Measurements from ENCODE around the gene TBX4. TPM values are rescaled to one million over a fixed set of nuclear protein-coding genes. Genes with fewer than 3 reads are reported as not detected.

Gene TBX4
- total RNA-seq, 4 donors from 2014 or later = 0.54 TPM; not detected in 3

DNA sequence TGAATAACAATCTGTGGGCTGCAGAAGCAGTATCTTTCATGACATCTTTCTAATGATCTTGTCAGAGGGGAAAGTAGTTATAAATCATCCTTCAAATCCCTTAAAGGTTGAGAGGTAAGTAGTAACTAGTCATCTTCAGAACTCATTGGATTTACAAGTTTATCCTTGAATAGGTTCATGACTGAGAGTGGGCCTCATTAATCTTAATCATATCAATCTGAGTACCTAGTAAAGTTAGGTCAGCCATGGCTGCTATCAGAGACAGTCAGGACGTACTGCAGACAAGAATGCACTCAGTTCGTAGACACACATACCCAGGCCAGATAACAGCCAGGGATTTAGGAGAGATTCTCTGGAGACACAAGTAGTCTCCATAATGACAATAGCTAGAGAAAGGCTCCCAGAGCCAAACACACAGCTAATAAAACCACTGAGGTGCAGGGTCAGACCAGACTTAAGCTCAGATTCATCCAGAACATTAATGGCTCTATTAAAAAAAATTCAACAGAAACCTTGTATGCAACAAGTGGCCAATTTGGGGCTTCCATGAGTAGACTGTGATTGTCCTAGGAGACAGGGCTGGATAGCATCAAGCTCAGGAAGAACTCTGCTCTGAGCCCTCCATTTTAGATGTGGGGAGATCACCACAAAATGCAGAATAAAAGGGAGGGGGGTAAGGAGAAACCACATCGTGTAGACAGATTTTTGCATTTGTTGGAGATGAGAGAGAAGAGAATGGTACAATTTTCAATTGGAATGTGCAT, 65.8 kb downstream of the TBX4 start:
- no peak overlapping the region for H3K27ac ChIP-seq
- no peak for DNase-seq
- no peaks in the 10 kb centered on the region for H3K4me1 ChIP-seq
- WGBS, 2 donors = 57 to 68% methylated on average over 3 of the region's 3 CpGs
- no peaks in the 10 kb centered on the region for H3K36me3 ChIP-seq
- peaks cover 2% of the 10 kb centered on the region for H3K27me3 ChIP-seq
- no peaks in the 10 kb centered on the region for H3K9me3 ChIP-seq
- H3K4me3 ChIP-seq (replicated peaks in 1 of 3) = no peak overlapping the region
- TF ChIP-seq, protein P1, sequence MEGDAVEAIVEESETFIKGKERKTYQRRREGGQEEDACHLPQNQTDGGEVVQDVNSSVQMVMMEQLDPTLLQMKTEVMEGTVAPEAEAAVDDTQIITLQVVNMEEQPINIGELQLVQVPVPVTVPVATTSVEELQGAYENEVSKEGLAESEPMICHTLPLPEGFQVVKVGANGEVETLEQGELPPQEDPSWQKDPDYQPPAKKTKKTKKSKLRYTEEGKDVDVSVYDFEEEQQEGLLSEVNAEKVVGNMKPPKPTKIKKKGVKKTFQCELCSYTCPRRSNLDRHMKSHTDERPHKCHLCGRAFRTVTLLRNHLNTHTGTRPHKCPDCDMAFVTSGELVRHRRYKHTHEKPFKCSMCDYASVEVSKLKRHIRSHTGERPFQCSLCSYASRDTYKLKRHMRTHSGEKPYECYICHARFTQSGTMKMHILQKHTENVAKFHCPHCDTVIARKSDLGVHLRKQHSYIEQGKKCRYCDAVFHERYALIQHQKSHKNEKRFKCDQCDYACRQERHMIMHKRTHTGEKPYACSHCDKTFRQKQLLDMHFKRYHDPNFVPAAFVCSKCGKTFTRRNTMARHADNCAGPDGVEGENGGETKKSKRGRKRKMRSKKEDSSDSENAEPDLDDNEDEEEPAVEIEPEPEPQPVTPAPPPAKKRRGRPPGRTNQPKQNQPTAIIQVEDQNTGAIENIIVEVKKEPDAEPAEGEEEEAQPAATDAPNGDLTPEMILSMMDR (IDR thresholded peaks at IDR 0.05) = no peak
- no peak for TF ChIP-seq POLR2A (IDR thresholded peaks at IDR 0.05)
- intact Hi-C loops (cut with DNase I) = no loop called here

DNA sequence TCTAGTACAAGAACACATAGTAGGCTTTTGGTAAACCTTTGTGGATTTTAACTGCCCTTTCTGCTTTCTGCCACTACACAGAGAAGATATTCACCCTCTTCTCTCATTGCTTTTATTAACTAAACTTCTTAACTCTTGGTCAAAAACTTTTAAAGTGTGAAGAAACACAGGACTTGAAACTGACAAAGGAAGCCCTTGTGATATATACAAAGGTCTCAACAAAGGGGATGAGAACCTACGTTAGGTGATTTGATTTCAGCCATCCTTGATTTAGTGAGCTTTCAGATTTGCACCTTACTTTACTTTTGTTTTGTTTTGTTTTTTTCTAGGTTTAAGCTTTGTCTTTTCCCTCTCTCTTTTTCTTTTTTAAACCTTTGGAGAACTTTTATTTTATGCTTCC, 66.9 kb downstream of the TBX4 start:
- intact Hi-C loops (cut with DNase I) = no loop called here
- Histone ChIP-seq H3K36me3 (no peaks in the 10 kb centered on the region), H3K27me3 (peaks cover 4% of the 10 kb centered on the region), H3K27ac (no peak overlapping the region), H3K9me3 (no peaks in the 10 kb centered on the region), H3K4me3 (replicated peaks in 1 of 3) (no peak overlapping the region), H3K4me1 (no peaks in the 10 kb centered on the region)
- DNase-seq = no peak
- 58 to 66% methylated on average over 1 of the region's 1 CpG for WGBS, 2 donors
- no peak for TF ChIP-seq POLR2A (IDR thresholded peaks at IDR 0.05)

DNA sequence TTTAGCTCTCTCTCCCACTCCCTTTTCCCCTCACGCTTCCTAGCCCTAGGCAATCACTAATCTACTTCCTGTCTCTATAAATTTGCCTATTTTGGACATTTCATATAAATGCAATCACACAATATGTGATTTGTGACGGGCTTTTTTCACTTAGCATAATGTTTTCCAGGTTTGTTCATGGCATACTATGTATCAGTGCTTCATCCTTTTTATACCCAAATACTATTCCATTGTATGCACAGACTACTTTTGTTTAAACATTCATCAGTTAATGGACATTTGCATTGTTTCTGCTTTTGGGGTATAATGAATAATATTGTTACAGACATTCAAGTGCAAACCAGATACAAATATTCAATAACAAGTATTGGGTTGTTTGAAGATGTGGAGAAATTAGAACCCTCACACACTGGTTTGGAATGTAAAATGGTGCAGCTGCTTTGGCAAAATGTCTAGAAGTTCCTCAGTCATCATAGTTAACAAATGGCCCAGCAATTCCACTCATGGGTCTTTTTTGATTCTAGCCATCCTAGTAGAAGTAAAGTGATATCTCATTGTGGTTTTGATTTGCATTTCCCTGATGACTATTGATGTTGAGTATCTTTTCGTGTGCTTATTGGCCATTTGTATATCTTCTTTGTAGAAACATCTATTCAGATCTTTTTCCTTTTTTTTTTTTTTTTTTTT, 67.7 kb downstream of the TBX4 start:
- Histone ChIP-seq H3K4me1 (no peaks in the 10 kb centered on the region), H3K4me3 (replicated peaks in 1 of 3) (no peak overlapping the region), H3K36me3 (no peaks in the 10 kb centered on the region), H3K27me3 (peaks cover 4% of the 10 kb centered on the region), H3K27ac (no peak overlapping the region), H3K9me3 (no peaks in the 10 kb centered on the region)
- DNase-seq = no peak
- no peak for TF ChIP-seq POLR2A (IDR thresholded peaks at IDR 0.05)
- TF ChIP-seq, protein P1 (IDR thresholded peaks at IDR 0.05) = no peak
- intact Hi-C loops (cut with DNase I) = no loop called here
- 80 to 82% methylated on average over 3 of the region's 3 CpGs for WGBS, 2 donors

DNA sequence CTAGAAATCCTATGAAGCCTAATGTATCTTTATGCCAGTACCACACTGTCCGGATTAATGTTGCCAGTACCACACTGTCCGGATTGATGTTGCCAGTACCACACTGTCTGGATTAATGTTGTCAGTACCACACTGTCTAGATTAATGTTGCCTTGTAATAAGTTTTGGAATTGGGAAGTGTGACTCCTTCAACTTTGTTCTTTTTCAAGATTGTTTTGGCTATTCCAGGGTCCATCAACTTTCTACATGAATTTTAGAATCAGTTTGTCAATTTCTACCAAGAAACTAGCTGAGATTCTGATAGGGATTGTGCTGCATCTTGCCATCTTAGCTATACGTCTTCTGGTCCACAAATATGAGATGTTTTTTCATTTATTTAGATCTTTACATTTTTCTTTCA, 68.7 kb downstream of the TBX4 start:
- Histone ChIP-seq H3K4me1 (no peaks in the 10 kb centered on the region), H3K4me3 (replicated peaks in 1 of 3) (no peak overlapping the region), H3K9me3 (no peaks in the 10 kb centered on the region), H3K36me3 (no peaks in the 10 kb centered on the region), H3K27ac (no peak overlapping the region), H3K27me3 (peaks cover 4% of the 10 kb centered on the region)
- intact Hi-C loops (cut with DNase I) = no loop called here
- no peak for DNase-seq
- TF ChIP-seq POLR2A (IDR thresholded peaks at IDR 0.05) = no peak
- TF ChIP-seq, protein P1 (IDR thresholded peaks at IDR 0.05) = no peak
- 86 to 90% methylated on average over 3 of the region's 3 CpGs for WGBS, 2 donors

DNA sequence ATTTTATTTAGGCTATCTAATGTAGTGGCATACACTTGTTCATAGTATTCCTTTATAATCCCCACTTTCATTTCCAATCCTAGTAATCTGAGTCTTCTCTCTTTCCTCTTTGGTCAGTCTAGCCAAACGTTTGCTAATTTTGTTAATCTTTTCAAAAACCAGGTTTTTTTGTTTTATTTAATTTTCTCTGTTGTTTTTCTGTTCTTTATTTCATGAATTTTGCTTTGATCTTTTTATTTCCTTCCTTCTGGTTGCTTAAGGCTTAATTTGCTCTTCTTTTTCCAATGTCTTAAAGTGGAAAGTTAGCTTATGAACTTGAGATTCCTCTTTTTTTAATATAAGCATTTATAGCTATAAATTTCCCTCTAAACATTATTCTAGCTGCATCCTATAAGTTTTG, 69.9 kb downstream of the TBX4 start:
- intact Hi-C loops (cut with DNase I) = no loop called here
- 71 to 77% methylated on average over 1 of the region's 1 CpG for WGBS, 2 donors
- Histone ChIP-seq H3K27ac (no peak overlapping the region), H3K4me3 (replicated peaks in 1 of 3) (no peak overlapping the region), H3K4me1 (no peaks in the 10 kb centered on the region), H3K36me3 (no peaks in the 10 kb centered on the region), H3K27me3 (peaks cover 4% of the 10 kb centered on the region), H3K9me3 (no peaks in the 10 kb centered on the region)
- no peak for DNase-seq
- TF ChIP-seq POLR2A (IDR thresholded peaks at IDR 0.05) = no peak
- TF ChIP-seq, protein P1 (IDR thresholded peaks at IDR 0.05) = no peak

Data from thyroid gland (tissue), 4 donors.